Uterus (tissue), 4 donors: ENCODE data around the gene ITGA11. TPM values are rescaled to one million over a fixed set of nuclear protein-coding genes. Genes with fewer than 3 reads are reported as not detected.

ENCODE experiments used
- DNase-seq, 2 donors: peaks; one replicate each; pipeline ENCODE4 v3.0.0-alpha.2; 2019 to 2020
- H3K27ac ChIP-seq, 2 donors: fragments of 200-600 bp; sonication (generic); 1 replicate in 1 of 2; 2 replicates in 1 of 2; pipeline ENCODE4 v1.5.1; 2016 to 2018
- H3K27me3 ChIP-seq, 2 donors: fragments of 200-600 bp; sonication (generic); one replicate each; pipeline ENCODE4 v1.5.1; 2018 to 2019; ENCODE audit warnings: control low read depth in 1 of 2
- H3K36me3 ChIP-seq, 2 donors: fragments of 200-600 bp; sonication (generic); one replicate each; pipeline ENCODE4 v1.5.1; 2019; ENCODE audit warnings: control low read depth in 1 of 2
- H3K4me1 ChIP-seq, 2 donors: fragments of 200-600 bp; sonication (generic); one replicate each; pipeline ENCODE4 v1.5.1; 2018 to 2019; ENCODE audit warnings: control low read depth in 1 of 2
- H3K4me3 ChIP-seq, 2 donors: fragments of 200-600 bp; sonication (generic); 1 replicate in 1 of 2; 2 replicates in 1 of 2; pipeline ENCODE4 v1.5.1; 2018 to 2019; ENCODE audit warnings: mild to moderate bottlenecking in 1 of 2
- H3K9me3 ChIP-seq, 2 donors: fragments of 200-600 bp; sonication (generic); one replicate each; pipeline ENCODE4 v1.5.1; 2019; ENCODE audit warnings: control low read depth in 1 of 2
- CTCF ChIP-seq, 4 experiments: fragments of 200-600 bp in 2 of 4; fragments of 450-650 bp in 2 of 4; sonication (generic) in 2 of 4; IDR thresholded peaks; one replicate each; pipeline ENCODE4 v1.5.1; 2016 to 2019; ENCODE audit warnings: antibody characterized with exemption in 4 of 4, mild to moderate bottlenecking in 2 of 4, moderate library complexity in 1 of 4
- POLR2A ChIP-seq, 2 donors: fragments of 450-650 bp; IDR thresholded peaks; one replicate each; pipeline ENCODE4 v1.6.1; 2016; ENCODE audit warnings: antibody characterized with exemption in 2 of 2, mild to moderate bottlenecking in 1 of 2, moderate library complexity in 1 of 2
- intact Hi-C: fragments of 100-400 bp; cut with DNase I; formaldehyde crosslinking; loops from one replicate; pipeline ENCODE4 v1.15.1; 2023; ENCODE audit warnings: low total_unique reads
- total RNA-seq, 4 donors: library from RNA; depleted of rRNA in 3 of 4; stranded (reverse); fragments of >200 nt in 3 of 4; gene quantifications; one replicate each; pipeline versions ENCODE4 v1.1.0 to v1.2.4, GENCODE V29; 2014 to 2023
- donor health status: DM: yes; HTN: yes; CAD: no.

ITGA11 gene
- total RNA-seq, 4 donors from 2014 or later = 37.3 to 106 (median 61.1) TPM

GRCh38 chr15:68470049-68470742 is 38.2 kb upstream of the ITGA11 start:
- Histone ChIP-seq H3K9me3 (no peaks in the 10 kb centered on the region), H3K27me3 (no peaks in the 10 kb centered on the region), H3K4me1 (peaks cover 0 to 13% of the 10 kb centered on the region in 2 donors), H3K36me3 (no peaks in the 10 kb centered on the region), H3K4me3 (no peak overlapping the region), H3K27ac (peak overlapping the region; percentile 35 to 63)
- no peak for DNase-seq
- intact Hi-C loops = no loop called here
- TF ChIP-seq CTCF (IDR thresholded peaks at IDR 0.05) = no peak
- no peak for TF ChIP-seq POLR2A (IDR thresholded peaks at IDR 0.05)

- Histone ChIP-seq H3K9me3 (no peaks in the 10 kb centered on the region), H3K27me3 (no peaks in the 10 kb centered on the region), H3K4me1 (peaks cover 0 to 13% of the 10 kb centered on the region in 2 donors), H3K36me3 (no peaks in the 10 kb centered on the region), H3K4me3 (no peak overlapping the region), H3K27ac (peak overlapping the region; percentile 35 to 63)
- TF ChIP-seq CTCF (IDR thresholded peaks at IDR 0.05) (no peak), POLR2A (IDR thresholded peaks at IDR 0.05) (no peak)
- intact Hi-C loops = no loop called here
- no peak for DNase-seq
Measured at GRCh38 chr15:68469162-68470048, 37.4 kb upstream of the ITGA11 start.

- intact Hi-C loops = no loop called here
- H3K27ac ChIP-seq = peak overlapping the region; percentile 54 to 58
- H3K4me3 ChIP-seq = no peak overlapping the region
- H3K27me3 ChIP-seq = no peaks in the 10 kb centered on the region
- peaks cover 0 to 13% of the 10 kb centered on the region in 2 donors for H3K4me1 ChIP-seq
- H3K9me3 ChIP-seq = no peaks in the 10 kb centered on the region
- H3K36me3 ChIP-seq = no peaks in the 10 kb centered on the region
- no peak for DNase-seq
- TF ChIP-seq CTCF (IDR thresholded peaks at IDR 0.05) = no peak
- TF ChIP-seq POLR2A (IDR thresholded peaks at IDR 0.05) = no peak
Measured at GRCh38 chr15:68466876-68467275, 34.9 kb upstream of the ITGA11 start.

- Histone ChIP-seq H3K4me3 (no peak overlapping the region), H3K36me3 (no peaks in the 10 kb centered on the region), H3K9me3 (no peaks in the 10 kb centered on the region), H3K27ac (peak overlapping the region; percentile 54 to 58), H3K27me3 (no peaks in the 10 kb centered on the region), H3K4me1 (peaks cover 0 to 13% of the 10 kb centered on the region in 2 donors)
- intact Hi-C loops = no loop called here
- DNase-seq = peak in 1 of 2 donors; percentile 52
- TF ChIP-seq POLR2A (IDR thresholded peaks at IDR 0.05) = no peak
- no peak for TF ChIP-seq CTCF (IDR thresholded peaks at IDR 0.05)
Measured at GRCh38 chr15:68465861-68466560, 34.0 kb upstream of the ITGA11 start.
